Measurements from ENCODE around the gene MAN2A1. TPM values are rescaled to one million over a fixed set of nuclear protein-coding genes. Genes with fewer than 3 reads are reported as not detected.
A peak's percentile ranks its signal among the peaks of the same experiment; 100 is the strongest.

MAN2A1 gene
- total RNA-seq, 1 donor from 2014 or later: 43.6 TPM

- Histone ChIP-seq H3K36me3 (no peaks in the 10 kb centered on the region), H3K4me3 (no peak overlapping the region), H3K9me3 (no peaks in the 10 kb centered on the region), H3K27me3 (no peaks in the 10 kb centered on the region), H3K27ac (peak overlapping the region; percentile 34), H3K4me1 (no peaks in the 10 kb centered on the region)
- TF ChIP-seq CTCF (IDR thresholded peaks at IDR 0.05): no peak
- intact Hi-C loops (cut with DNase I): no loop called here
- no peak for DNase-seq
- peak; percentile 94 for ATAC-seq
These were observed 184.0 kb downstream of the MAN2A1 start for GRCh38 chr5:109873687-109874086.

GRCh38 chr5:109874108-109874507 lies 184.4 kb downstream of the MAN2A1 start:
- ATAC-seq (peak; percentile 41), DNase-seq (no peak)
- Histone ChIP-seq H3K27me3 (no peaks in the 10 kb centered on the region), H3K4me1 (no peaks in the 10 kb centered on the region), H3K36me3 (no peaks in the 10 kb centered on the region), H3K27ac (peak overlapping the region; percentile 34), H3K4me3 (no peak overlapping the region), H3K9me3 (no peaks in the 10 kb centered on the region)
- no peak for TF ChIP-seq CTCF (IDR thresholded peaks at IDR 0.05)
- intact Hi-C loops (cut with DNase I): no loop called here

GRCh38 chr5:109876030-109876725 lies 186.5 kb downstream of the MAN2A1 start:
- Histone ChIP-seq H3K4me1 (no peaks in the 10 kb centered on the region), H3K27me3 (no peaks in the 10 kb centered on the region), H3K27ac (no peak overlapping the region), H3K4me3 (no peak overlapping the region), H3K9me3 (no peaks in the 10 kb centered on the region), H3K36me3 (no peaks in the 10 kb centered on the region)
- ATAC-seq: no peak
- TF ChIP-seq CTCF (IDR thresholded peaks at IDR 0.05): no peak
- intact Hi-C loops (cut with DNase I): no loop called here
- DNase-seq: no peak

- H3K9me3 ChIP-seq: no peaks in the 10 kb centered on the region
- no peaks in the 10 kb centered on the region for H3K4me1 ChIP-seq
- intact Hi-C loops (cut with DNase I): no loop called here
- no peak for TF ChIP-seq CTCF (IDR thresholded peaks at IDR 0.05)
- no peak for ATAC-seq
- H3K27ac ChIP-seq: no peak overlapping the region
- no peaks in the 10 kb centered on the region for H3K27me3 ChIP-seq
- DNase-seq: no peak
- H3K36me3 ChIP-seq: no peaks in the 10 kb centered on the region
- H3K4me3 ChIP-seq: no peak overlapping the region
These were observed 187.4 kb downstream of the MAN2A1 start for GRCh38 chr5:109876941-109877669.

- TF ChIP-seq CTCF (IDR thresholded peaks at IDR 0.05): no peak
- Histone ChIP-seq H3K4me1 (no peaks in the 10 kb centered on the region), H3K4me3 (no peak overlapping the region), H3K9me3 (no peaks in the 10 kb centered on the region), H3K36me3 (no peaks in the 10 kb centered on the region), H3K27me3 (no peaks in the 10 kb centered on the region), H3K27ac (no peak overlapping the region)
- ATAC-seq (no peak), DNase-seq (no peak)
- intact Hi-C loops (cut with DNase I): no loop called here
These were observed 187.9 kb downstream of the MAN2A1 start for GRCh38 chr5:109877670-109878045.
